ENCODE measurements around the gene NECTIN2.

DNA sequence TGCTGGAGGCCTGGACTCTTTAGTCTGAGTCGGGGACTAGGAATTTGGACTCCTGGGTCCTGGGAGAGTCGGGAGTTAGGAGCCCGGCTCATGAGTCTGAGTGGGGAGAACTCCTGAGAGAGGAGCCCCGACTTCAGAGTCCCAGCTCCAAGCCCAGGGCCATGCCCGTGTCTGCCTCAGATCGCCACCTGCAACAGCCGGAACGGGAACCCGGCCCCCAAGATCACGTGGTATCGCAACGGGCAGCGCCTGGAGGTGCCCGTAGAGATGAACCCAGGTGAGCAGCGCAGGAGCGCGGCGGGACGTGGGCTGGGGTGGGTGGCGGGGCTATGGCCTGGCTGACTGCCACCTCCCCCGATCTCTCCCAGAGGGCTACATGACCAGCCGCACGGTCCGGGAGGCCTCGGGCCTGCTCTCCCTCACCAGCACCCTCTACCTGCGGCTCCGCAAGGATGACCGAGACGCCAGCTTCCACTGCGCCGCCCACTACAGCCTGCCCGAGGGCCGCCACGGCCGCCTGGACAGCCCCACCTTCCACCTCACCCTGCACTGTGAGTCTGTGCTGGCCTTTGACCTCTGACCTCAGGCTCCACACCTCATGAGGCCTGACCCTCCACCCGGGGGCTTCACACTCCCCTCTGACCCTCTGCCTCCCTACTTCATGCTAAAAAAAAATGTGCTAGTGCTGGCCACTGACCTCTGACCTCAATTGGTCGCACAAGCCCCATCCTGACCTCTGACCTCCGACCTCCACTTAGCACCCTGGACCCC, 32.8 kb upstream of the NECTIN2 start:
- TF ChIP-seq, protein P1, sequence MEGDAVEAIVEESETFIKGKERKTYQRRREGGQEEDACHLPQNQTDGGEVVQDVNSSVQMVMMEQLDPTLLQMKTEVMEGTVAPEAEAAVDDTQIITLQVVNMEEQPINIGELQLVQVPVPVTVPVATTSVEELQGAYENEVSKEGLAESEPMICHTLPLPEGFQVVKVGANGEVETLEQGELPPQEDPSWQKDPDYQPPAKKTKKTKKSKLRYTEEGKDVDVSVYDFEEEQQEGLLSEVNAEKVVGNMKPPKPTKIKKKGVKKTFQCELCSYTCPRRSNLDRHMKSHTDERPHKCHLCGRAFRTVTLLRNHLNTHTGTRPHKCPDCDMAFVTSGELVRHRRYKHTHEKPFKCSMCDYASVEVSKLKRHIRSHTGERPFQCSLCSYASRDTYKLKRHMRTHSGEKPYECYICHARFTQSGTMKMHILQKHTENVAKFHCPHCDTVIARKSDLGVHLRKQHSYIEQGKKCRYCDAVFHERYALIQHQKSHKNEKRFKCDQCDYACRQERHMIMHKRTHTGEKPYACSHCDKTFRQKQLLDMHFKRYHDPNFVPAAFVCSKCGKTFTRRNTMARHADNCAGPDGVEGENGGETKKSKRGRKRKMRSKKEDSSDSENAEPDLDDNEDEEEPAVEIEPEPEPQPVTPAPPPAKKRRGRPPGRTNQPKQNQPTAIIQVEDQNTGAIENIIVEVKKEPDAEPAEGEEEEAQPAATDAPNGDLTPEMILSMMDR (IDR thresholded peaks at IDR 0.05; ENCODE audit: low read depth, low read length) = no peak
- TF ChIP-seq EZH2phosphoT487 (IDR thresholded peaks at IDR 0.05; ENCODE audit: low read depth) = no peak
